ENCODE results near the gene FARP2. TPM values are rescaled to one million over a fixed set of nuclear protein-coding genes. Genes with fewer than 3 reads are reported as not detected.
"Not testable (repeated sequence)": the region's sequence is repeated elsewhere in the genome, so short reads cannot be mapped to it uniquely, and the experiment has no call there.

FARP2 gene
- polyA plus RNA-seq, 4 donors: 39.5 to 66.1 (median 54.1) TPM

DNA sequence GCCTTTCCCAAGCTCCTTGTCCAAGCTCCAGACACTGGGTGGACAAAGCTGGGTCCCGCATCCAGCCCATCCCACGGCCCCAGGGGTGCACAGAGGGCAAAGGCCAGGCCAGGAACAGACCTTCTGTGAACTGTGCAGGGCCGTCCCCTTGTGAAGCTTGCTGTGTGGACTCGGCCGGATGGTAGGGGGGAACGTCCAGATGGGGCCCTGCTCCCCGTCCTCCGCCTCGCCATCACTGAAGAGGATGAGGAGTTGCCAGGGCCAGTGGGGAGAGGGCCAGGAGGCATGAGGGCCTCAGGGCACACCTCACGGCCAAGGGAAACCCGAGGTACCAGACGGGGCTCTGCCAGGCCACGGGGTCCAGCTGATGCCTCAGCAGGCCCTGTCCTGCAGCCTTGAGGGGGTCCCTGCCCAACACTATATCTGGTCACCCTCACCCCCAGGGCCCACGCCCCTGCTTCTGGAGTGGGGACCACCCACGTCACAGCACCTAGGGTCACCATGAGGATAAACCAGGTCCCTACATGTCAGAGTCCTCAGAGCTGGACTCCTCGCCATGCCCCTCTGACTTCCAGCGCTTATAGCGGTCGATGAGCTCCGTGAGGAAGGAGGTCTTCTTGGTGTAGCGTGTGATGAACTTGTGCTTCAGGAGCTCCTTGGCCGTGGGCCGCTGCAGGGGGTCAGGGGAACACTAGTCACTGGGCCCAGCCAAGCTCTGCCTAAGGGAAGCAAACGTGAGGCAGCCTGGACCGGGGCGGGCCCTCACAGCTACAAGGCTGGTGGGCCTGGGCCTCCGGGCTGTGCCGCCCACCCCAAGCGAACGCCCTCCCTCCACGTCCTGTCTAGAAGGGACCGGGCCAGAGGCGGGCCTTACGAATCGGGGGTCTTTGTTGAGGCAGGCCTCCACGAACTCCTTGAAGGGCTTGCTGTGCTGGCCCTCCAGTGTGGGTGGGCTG lies 142.3 kb downstream of the FARP2 start:
- DNase-seq (ENCODE audit: low read depth in 4 of 4, low spot score in 3 of 4): no peak

- no peak for DNase-seq (ENCODE audit: low read depth in 4 of 4, low spot score in 3 of 4)
These were observed 143.3 kb downstream of the FARP2 start for GRCh38 chr2:241499146-241499965.

- no peak for DNase-seq (ENCODE audit: low read depth in 4 of 4, low spot score in 3 of 4)
These were observed 143.9 kb downstream of the FARP2 start for GRCh38 chr2:241500016-241500415.

DNA sequence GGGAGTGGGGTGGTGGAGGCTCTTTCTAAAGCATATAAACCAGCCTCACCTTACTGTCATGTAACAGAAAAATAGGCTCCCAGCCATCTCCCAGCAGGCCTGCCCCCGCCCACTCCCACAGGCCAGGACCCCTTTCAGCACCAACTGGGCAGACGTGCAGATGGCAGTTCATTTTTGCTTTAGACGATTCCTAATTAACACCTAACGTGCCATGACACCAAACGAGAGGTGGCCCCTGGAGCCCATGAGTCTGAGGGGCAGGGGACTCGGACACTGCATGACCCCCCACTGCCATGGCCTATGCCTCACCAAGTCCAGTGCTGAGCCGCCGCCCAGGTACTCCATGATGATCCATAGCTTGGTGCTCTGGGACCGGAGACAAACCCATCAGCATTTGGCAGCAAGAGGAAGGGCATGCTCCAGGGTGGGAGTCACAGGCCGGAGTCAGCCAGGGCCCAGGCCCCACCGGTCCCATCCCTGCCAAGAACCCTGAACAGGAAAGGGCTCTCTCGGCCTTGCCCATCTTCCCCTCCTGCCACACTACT lies 144.4 kb downstream of the FARP2 start:
- no peak for DNase-seq (ENCODE audit: low read depth in 4 of 4, low spot score in 3 of 4)

DNA sequence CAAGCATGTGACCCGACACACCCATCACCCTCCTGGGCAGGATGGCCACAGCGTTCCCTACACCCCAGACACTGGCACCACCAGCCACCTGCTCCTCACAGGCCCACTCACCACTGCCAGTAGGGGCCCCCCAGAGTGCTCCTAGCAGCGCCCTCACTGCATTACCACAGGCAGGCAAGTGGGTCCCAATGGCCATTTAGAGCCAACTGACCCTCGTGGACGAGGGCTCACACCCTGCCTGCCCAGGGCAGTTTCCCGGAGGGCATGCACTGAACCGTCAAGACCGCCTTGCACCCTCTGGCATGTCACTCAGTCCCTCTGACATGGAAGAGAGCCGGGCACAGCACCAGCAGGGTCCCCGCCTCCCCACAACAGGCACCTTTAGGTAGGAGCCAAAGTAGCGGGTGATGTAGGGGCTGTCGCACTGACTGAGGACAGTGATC lies 145.0 kb downstream of the FARP2 start:
- no peak for DNase-seq (ENCODE audit: low read depth in 4 of 4, low spot score in 3 of 4)

GRCh38 chr2:241501551-241501950 lies 145.5 kb downstream of the FARP2 start:
- no peak for DNase-seq (ENCODE audit: low read depth in 4 of 4, low spot score in 3 of 4)

GRCh38 chr2:241502281-241502680 lies 146.2 kb downstream of the FARP2 start:
- DNase-seq (ENCODE audit: low read depth in 4 of 4, low spot score in 3 of 4): no peak

GRCh38 chr2:241503776-241504392 lies 147.8 kb downstream of the FARP2 start:
- DNase-seq (ENCODE audit: low read depth in 4 of 4, low spot score in 3 of 4): no peak

DNA sequence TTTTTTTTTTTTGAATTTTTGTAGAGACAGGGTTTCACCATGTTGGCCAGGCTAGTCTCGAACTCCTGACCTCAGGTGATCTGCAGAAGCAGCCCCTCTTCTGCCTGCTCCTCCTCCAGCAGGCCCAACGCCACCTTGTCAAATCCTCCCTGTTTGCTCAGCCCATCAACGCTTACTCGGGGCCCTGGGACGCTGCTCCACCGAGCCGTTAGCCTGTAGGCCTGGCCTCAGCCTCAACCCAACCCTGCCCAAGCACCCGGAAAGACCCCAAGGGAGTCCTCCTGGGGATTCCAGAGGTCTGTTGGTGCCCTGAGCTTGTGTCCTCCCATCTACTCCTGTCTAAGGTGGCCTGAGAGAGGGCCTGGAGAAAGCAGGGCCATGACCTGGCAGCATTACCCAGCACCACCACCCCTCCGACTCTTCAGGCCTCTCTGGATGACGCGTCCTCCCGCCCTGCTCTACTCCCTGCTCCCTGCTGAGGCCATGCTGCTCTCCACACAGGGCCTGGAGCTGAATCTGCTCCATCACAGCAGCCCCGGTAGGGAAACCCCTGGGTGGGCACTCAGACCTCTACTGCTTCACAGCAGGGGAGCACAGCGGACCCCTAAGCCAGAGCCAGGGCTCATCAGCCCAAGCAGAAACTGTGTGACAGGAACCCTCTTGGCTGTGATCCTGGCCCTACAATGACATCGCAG lies 149.1 kb downstream of the FARP2 start:
- no peak for DNase-seq (ENCODE audit: low read depth in 4 of 4, low spot score in 3 of 4)

DNA sequence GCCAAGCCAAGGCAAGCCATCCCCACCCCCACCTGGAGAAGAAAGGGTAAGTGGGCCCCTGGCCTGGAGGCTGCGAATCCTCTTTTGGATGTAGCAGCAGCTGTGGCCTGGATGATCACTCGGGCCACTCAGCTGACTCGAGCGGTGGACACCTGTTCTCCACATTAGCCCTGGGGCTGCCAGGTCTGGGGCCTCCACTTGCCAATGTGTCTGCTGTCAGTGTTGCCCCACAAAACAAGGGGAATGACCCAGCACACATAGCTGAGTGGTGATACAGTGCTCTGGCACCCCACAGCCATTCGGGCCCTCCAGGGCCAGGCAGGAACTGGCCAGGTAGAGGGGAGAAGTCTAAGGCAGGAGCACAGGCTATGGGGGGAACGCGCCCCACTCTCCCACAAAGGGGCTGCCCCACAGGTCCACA lies 149.7 kb downstream of the FARP2 start:
- no peak for DNase-seq (ENCODE audit: low read depth in 4 of 4, low spot score in 3 of 4)

DNA sequence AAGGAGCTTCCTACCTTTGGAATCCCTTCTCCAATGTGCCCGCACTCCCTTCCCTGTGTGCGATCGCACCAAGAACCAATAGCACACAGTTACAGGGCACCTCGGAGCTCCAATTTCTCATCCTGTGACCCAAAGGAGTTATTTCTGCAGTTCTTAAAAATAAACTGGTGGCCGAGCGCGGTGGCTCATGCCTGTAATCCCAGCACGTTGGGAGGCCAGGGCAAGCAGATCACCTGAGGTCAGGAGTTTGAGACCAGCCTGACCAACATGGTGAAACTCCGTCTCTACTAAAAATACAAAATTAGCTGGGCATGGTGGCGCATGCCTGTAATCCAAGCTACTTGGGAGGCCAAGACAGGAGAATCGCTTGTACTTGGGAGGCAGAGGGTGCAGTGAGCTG lies 150.2 kb downstream of the FARP2 start:
- DNase-seq (ENCODE audit: low read depth in 4 of 4, low spot score in 3 of 4): not testable (repeated sequence)

- DNase-seq (ENCODE audit: low read depth in 4 of 4, low spot score in 3 of 4): no peak
These were observed 150.8 kb downstream of the FARP2 start for GRCh38 chr2:241506793-241507429.

DNA sequence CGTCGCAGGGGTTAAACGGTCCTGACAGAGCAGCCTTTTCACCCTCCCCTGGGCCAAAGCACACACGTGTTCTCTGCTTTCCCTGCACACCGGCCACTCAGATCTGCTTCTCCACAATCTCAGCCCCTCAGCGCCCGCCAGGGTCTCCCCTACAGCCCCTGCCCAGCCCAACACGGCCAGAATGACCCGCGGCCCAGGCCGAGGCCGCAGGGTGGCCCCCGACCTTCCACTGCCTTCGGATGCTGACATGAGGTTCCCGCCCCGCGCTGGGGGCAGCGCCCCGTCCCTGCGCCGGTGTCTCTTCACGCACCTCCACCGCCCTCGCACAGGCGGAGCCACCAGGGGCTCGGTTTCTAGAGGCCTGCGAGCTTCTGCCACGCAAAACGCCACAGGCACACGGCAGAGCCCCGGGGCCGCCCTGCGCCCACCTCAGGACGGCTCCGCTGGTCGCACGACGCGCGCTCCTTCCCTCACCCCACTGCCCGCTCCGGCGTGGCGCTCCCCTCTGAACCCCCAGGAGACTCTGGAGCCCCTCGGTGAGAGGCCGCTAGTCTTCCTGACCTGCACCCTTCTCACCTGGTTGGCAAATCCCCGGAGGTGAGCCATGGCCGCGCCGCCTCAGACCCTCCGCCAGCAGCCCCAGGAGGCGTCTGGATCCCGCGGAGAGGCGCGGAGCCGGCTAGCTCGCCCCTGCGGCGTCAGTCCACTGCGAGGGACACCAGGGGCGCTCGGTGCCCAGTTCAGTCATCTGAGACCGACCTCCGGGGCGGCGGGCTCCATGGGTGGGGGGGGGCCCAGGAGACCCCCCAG lies 151.6 kb downstream of the FARP2 start:
- no peak for DNase-seq (ENCODE audit: low read depth in 4 of 4, low spot score in 3 of 4)

DNA sequence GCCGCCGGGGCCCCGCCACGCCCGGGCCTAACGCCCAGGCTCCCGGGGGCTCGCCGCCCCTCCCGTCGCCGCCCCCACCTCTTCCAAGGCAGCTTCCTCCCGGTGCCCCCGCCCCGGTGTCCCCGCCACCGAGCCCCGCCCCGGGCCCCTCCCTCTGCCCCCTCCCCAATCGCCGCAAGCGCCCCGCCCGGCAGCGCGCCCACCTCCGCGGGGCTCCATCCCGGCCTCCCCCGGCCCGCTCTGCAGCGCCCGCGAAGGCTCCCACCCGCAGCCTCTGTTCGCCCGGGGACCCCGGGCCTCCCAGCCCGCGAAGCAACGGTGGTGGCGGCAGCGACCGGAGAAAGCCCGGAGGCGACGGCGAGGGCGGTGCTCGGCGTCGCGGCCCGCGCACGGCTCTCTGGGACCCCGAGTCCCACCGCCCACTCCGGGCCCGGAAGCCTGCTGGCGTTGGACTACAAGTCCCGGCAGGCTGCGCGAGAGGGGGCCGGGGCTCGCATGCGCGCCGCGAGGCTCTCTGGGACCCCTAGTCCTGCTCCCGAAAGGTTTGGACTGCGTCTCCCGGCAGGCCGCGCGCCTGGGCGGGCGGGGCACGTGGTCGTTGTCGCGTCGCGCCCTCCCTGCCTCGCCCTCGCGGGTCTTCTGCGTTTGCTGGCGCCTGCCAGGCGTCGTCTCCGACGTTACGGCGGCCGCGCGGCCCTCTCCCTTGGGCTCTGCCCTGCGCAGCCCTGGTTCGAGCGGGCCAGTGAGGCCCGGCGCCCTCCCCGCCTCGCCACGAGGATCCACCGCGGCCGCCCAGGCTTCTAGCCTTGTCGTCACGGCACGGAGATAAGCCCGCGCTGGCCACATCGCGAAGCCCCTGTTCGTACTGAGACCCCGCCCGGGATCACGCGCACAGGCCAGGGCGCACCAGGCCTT lies 152.4 kb downstream of the FARP2 start, which contains the start of gene STK25:
STK25 (minus strand) TSS at position 345 of the 915 bp plus-strand sequence. CDS start 549 bp downstream, outside the sequence.
- DNase-seq (ENCODE audit: low read depth in 4 of 4, low spot score in 3 of 4): peak; percentile 92 to 96 (median 94)

DNA sequence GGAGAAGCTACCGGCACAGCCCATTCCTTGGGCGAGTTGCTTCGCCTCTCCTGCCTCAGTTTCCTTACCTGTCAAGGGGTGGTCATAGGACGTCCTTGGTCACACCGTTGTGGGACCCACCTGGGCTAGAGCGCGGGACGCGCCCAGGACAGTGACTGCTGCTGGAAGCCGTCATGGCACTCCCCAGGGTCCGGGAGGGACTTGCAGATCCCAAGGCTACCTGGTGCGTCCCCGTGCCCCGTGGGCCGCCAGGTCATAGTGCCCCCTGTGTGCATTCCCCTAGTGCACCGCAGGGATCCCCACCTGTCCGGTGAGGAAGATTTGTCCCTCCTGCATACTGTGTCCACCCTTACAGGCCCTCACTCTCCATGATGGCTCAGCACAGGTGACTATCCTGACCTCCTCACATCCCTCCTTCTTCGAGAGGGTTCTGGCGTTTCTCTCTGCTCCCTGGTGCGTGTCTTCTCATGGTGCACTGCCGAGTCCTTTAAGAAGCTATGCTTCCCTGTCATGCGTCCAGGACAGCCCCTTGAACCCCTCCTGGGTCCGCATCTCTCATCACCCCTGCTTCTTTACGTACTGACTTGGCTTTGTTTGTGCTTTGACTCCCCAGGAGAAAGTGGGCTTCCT lies 153.2 kb downstream of the FARP2 start:
- DNase-seq (ENCODE audit: low read depth in 4 of 4, low spot score in 3 of 4): no peak

- DNase-seq (ENCODE audit: low read depth in 4 of 4, low spot score in 3 of 4): no peak
These were observed 155.1 kb downstream of the FARP2 start for GRCh38 chr2:241511091-241511741.

- DNase-seq (ENCODE audit: low read depth in 4 of 4, low spot score in 3 of 4): no peak
These were observed 158.5 kb downstream of the FARP2 start for GRCh38 chr2:241514553-241514952.
